HG03378 (cell line): ENCODE results near the gene ACAA1.
"Not testable (repeated sequence)": the region's sequence is repeated elsewhere in the genome, so short reads cannot be mapped to it uniquely, and the experiment has no call there.

Source experiments
- ATAC-seq: cut with Tn5 transposase; IDR thresholded peaks from one replicate; pipeline ENCODE4 v1.9.1; 2021; ENCODE audit warnings: mild to moderate bottlenecking, moderate library complexity; ENCODE audit not compliant: unreplicated experiment

Gene ACAA1

DNA sequence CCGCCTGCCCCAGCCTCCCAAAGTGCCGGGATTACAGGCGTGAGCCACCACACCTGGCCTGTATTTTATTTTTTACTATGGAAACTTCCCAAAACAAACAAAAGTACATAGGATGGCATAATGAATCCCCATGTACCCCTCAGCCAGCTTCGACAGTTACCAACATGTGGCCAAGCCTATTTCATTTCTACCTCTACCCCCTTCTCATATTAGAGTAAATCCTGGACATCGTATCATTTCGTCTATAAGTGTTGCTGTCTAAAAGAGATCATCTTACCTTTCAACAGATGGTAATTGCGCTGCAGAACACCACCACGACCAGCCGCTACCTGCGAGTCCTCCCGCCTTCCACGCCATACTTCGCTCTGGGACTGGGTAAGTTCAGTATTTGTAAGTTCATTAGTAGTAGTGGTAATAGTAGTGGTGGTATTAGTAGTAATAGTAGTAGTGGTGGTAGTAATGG, 53.0 kb downstream of the ACAA1 start:
- ATAC-seq = no peak

DNA sequence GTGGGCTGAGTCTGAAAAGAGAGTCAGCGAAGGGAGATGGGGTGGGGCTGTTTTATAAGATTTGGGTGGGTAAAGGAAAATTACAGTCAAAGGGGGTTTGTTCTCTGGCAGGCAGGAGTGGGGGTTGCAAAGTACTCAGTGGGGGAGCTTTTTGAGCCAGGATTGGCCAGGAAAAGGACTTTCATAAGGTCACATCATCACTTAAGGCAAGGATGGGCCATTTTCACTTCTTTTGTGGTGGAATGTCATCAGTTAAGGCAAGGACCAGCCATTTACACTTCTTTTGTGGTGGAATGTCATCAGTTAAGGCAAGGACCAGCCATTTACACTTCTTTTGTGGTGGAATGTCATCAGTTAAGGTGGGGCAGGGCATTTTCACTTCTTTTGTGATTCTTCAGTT, 53.7 kb downstream of the ACAA1 start:
- not testable (repeated sequence) for ATAC-seq

DNA sequence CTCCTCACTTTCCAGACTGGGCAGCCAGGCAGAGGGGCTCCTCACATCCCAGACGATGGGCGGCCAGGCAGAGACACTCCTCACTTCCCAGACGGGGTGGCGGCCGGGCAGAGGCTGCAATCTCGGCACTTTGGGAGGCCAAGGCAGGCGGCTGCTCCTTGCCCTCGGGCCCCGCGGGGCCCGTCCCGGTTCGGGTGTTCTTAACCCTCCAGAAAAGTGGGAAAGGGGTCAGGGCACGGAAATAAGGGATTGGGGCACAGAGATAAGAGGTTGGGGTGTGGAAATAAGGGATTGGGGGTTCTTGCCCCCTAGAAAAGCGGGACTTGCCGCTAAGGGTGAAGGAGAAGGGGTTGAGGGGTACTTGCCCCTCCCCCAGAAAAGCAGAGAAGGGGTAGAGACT, 54.6 kb downstream of the ACAA1 start:
- ATAC-seq = not testable (repeated sequence)

DNA sequence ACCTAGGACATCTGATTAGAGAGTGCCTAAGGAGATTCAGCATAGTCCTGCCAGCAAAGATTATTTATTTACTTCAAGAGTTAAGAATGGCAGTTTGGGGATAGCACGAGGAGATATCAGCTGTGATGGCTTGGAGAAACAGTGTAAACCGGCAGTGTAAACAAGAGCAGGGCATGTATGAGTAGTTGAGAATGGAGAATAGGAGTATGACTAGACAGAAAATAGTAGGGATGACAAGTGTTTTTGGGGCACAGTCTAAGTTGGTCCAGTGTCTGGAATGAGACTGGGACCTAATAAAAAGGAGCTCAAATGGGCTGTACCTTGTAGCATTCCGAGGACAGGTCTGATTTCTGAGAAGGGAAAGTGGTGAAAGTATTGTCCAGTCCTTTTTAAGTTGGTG, 59.9 kb downstream of the ACAA1 start:
- not testable (repeated sequence) for ATAC-seq
